T-cell (primary cell): ENCODE results near the gene FAM227B. TPM values are rescaled to one million over a fixed set of nuclear protein-coding genes. Genes with fewer than 3 reads are reported as not detected.

ENCODE experiments used
- ATAC-seq, 4 experiments: fragments of 200-7000 bp in 3 of 4; fragments of 150-1000 bp in 1 of 4; cut with Tn5 transposase; replicated peaks in 1 of 4; 1 replicate in 3 of 4; 2 replicates in 1 of 4; pipeline ENCODE4 v1.10.0; 2021; ENCODE audit warnings: moderate library complexity in 3 of 4, mild to moderate bottlenecking in 2 of 4, moderate number of reproducible peaks in 1 of 4
- CTCF ChIA-PET, 2 donors: fragments of 300-600 bp; sonication (Branson Sonifier 250); formaldehyde crosslinking; loops; one replicate each; lab custom pipeline; 2022; ENCODE audit warnings: antibody characterized with exemption in 2 of 2; lab: Charles Lee
- POLR2A ChIA-PET, 2 donors: fragments of 300-600 bp; sonication (Branson Sonifier 250); formaldehyde crosslinking; loops; one replicate each; lab custom pipeline; 2022; ENCODE audit warnings: antibody characterized with exemption in 2 of 2; lab: Charles Lee
- DNase-seq, 35 experiments: peaks; one replicate each; pipeline versions ENCODE4 v3.0.0 to v3.0.0-alpha.2; 2013 to 2023
- H3K27ac ChIP-seq: one replicate; pipeline ENCODE4 v1.5.1; 2013; ENCODE audit warnings: low read length
- H3K27me3 ChIP-seq, 2 experiments: replicated peaks in 1 of 2; 1 replicate in 1 of 2; 2 replicates in 1 of 2; pipeline versions ENCODE4 v1.6.1 to v1.7.0; 2013; ENCODE audit warnings: low read length in 1 of 2, mixed read lengths in 1 of 2; ENCODE audit not compliant: control insufficient read depth in 2 of 2, insufficient read depth in 2 of 2; ENCODE audit errors: extremely low read depth in 1 of 2
- H3K36me3 ChIP-seq, 2 donors: 1 replicate in 1 of 2; 2 replicates in 1 of 2; pipeline versions ENCODE4 v1.6.1 to v1.7.0; 2013; ENCODE audit warnings: low read length in 1 of 2; ENCODE audit not compliant: control insufficient read depth in 2 of 2, insufficient read depth in 1 of 2; ENCODE audit errors: extremely low read depth in 1 of 2
- H3K4me1 ChIP-seq, 2 experiments: 1 replicate in 1 of 2; 2 replicates in 1 of 2; pipeline versions ENCODE4 v1.6.1 to v1.7.0; 2013; ENCODE audit warnings: low read length in 2 of 2, mixed read lengths in 1 of 2; ENCODE audit not compliant: insufficient read depth in 2 of 2, control insufficient read depth in 1 of 2; ENCODE audit errors: extremely low read depth in 1 of 2
- H3K4me3 ChIP-seq, 2 donors: 1 replicate in 1 of 2; 2 replicates in 1 of 2; pipeline versions ENCODE4 v1.5.1 to v1.7.0; 2013; ENCODE audit warnings: mild to moderate bottlenecking in 2 of 2, low read length in 1 of 2, moderate library complexity in 1 of 2; ENCODE audit not compliant: control insufficient read depth in 1 of 2; ENCODE audit errors: extremely low read depth in 1 of 2
- H3K9me3 ChIP-seq: 2 replicates; pipeline ENCODE4 v1.7.0; 2013
- H3K27ac Mint-ChIP-seq, 2 donors: one replicate each; pipeline ENCODE4 v1.8.0; 2020 to 2021; ENCODE audit warnings: mild to moderate bottlenecking in 2 of 2, mixed read lengths in 2 of 2
- H3K27me3 Mint-ChIP-seq, 2 donors: one replicate each; pipeline ENCODE4 v1.8.0; 2021 to 2022; ENCODE audit warnings: mixed read lengths in 2 of 2
- H3K36me3 Mint-ChIP-seq: one replicate; pipeline ENCODE4 v1.8.0; 2021; ENCODE audit warnings: mixed read lengths
- H3K4me1 Mint-ChIP-seq, 3 donors: one replicate each; pipeline ENCODE4 v1.8.0; 2020 to 2022; ENCODE audit warnings: mixed read lengths in 3 of 3, mild to moderate bottlenecking in 1 of 3
- H3K4me3 Mint-ChIP-seq, 3 donors: one replicate each; pipeline ENCODE4 v1.8.0; 2020 to 2022; ENCODE audit warnings: mild to moderate bottlenecking in 3 of 3, mixed read lengths in 3 of 3, moderate library complexity in 3 of 3
- H3K9me3 Mint-ChIP-seq, 3 donors: one replicate each; pipeline ENCODE4 v1.8.0; 2020 to 2022; ENCODE audit warnings: mixed read lengths in 3 of 3
- WGBS: methylation state at CpG from one replicate; pipeline ENCODE4 v1.1.5; 2013; ENCODE audit warnings: missing lambda C conversion rate; ENCODE audit not compliant: insufficient coverage; 5-methylcytosine and 5-hydroxymethylcytosine counted together
- total RNA-seq, 35 experiments: library from RNA in 6 of 35; stranded (reverse) in 6 of 35; fragments of 120-200 nt in 1 of 35; gene quantifications; one replicate each; pipeline versions ENCODE4 v1.2.1 to v1.2.4 and lab custom pipeline; 2013 to 2026

The FAM227B gene
- total RNA-seq, 5 donors from 2014 or later (not counting 1 experiment from before 2014, with no cell fraction given) = 4.7 to 11.2 (median 8.0) TPM

GRCh38 chr15:49286649-49287404, 333.8 kb downstream of the FAM227B start:
- no peak overlapping the region for H3K4me3 ChIP-seq
- no peaks in the 10 kb centered on the region for H3K9me3 ChIP-seq
- Mint-ChIP-seq H3K27ac (peak overlapping the region; percentile 24 to 48), H3K9me3 (peaks cover 0 to 3% (median 0%) of the 10 kb centered on the region in 3 donors), H3K4me3 (no peak overlapping the region), H3K36me3 (peaks cover 86% of the 10 kb centered on the region), H3K4me1 (peaks cover 0 to 30% (median 25%) of the 10 kb centered on the region in 3 donors), H3K27me3 (no peaks in the 10 kb centered on the region)
- WGBS = no CpG with 5 or more reads among the region's 4 CpGs
- H3K27me3 ChIP-seq = no peaks in the 10 kb centered on the region
- peaks cover 0 to 43% of the 10 kb centered on the region in 2 donors for H3K36me3 ChIP-seq
- H3K27ac ChIP-seq = no peak overlapping the region
- ChIA-PET CTCF (no interaction called here), POLR2A (no interaction called here)
- H3K4me1 ChIP-seq = no peaks in the 10 kb centered on the region
- ATAC-seq (peak in 3 of 4 experiments; percentile 40 to 79 (median 66)), DNase-seq (no peak)

- Histone ChIP-seq H3K4me1 (no peaks in the 10 kb centered on the region), H3K4me3 (no peak overlapping the region), H3K27me3 (no peaks in the 10 kb centered on the region), H3K36me3 (peaks cover 0 to 43% of the 10 kb centered on the region in 2 donors), H3K27ac (no peak overlapping the region), H3K9me3 (no peaks in the 10 kb centered on the region)
- H3K27ac Mint-ChIP-seq = no peak overlapping the region
- H3K4me3 Mint-ChIP-seq = no peak overlapping the region
- ATAC-seq (no peak), DNase-seq (no peak)
- H3K27me3 Mint-ChIP-seq = no peaks in the 10 kb centered on the region
- peaks cover 0 to 9% (median 0%) of the 10 kb centered on the region in 3 donors for H3K9me3 Mint-ChIP-seq
- CTCF ChIA-PET = no interaction called here
- POLR2A ChIA-PET = no interaction called here
- WGBS = no CpG with 5 or more reads among the region's 1 CpG
- peaks cover 0 to 21% (median 21%) of the 10 kb centered on the region in 3 donors for H3K4me1 Mint-ChIP-seq
- peaks cover 79% of the 10 kb centered on the region for H3K36me3 Mint-ChIP-seq
These were observed 338.3 kb downstream of the FAM227B start for GRCh38 chr15:49282366-49282765.

GRCh38 chr15:49279521-49280456, 340.8 kb downstream of the FAM227B start:
- Mint-ChIP-seq H3K9me3 (peaks cover 0 to 9% (median 0%) of the 10 kb centered on the region in 3 donors), H3K36me3 (peaks cover 68% of the 10 kb centered on the region), H3K27me3 (no peaks in the 10 kb centered on the region), H3K4me3 (no peak overlapping the region), H3K27ac (no peak overlapping the region), H3K4me1 (peaks cover 0 to 6% (median 3%) of the 10 kb centered on the region in 3 donors)
- no peak overlapping the region for H3K4me3 ChIP-seq
- ChIA-PET CTCF (no interaction called here), POLR2A (no interaction called here)
- no peak overlapping the region for H3K27ac ChIP-seq
- H3K4me1 ChIP-seq = no peaks in the 10 kb centered on the region
- DNase-seq (no peak), ATAC-seq (no peak)
- peaks cover 0 to 29% of the 10 kb centered on the region in 2 donors for H3K36me3 ChIP-seq
- no peaks in the 10 kb centered on the region for H3K27me3 ChIP-seq
- no peaks in the 10 kb centered on the region for H3K9me3 ChIP-seq
- WGBS = 100% methylated on average over 3 of the region's 4 CpGs

- H3K4me1 ChIP-seq = no peaks in the 10 kb centered on the region
- CTCF ChIA-PET = no interaction called here
- no peaks in the 10 kb centered on the region for H3K27me3 ChIP-seq
- H3K9me3 ChIP-seq = no peaks in the 10 kb centered on the region
- Mint-ChIP-seq H3K4me3 (no peak overlapping the region), H3K4me1 (peaks cover 0 to 6% (median 3%) of the 10 kb centered on the region in 3 donors), H3K27me3 (no peaks in the 10 kb centered on the region), H3K9me3 (peaks cover 0 to 9% (median 0%) of the 10 kb centered on the region in 3 donors), H3K27ac (no peak overlapping the region), H3K36me3 (peaks cover 61% of the 10 kb centered on the region)
- H3K27ac ChIP-seq = no peak overlapping the region
- peaks cover 0 to 22% of the 10 kb centered on the region in 2 donors for H3K36me3 ChIP-seq
- no peak for ATAC-seq
- no peak overlapping the region for H3K4me3 ChIP-seq
- no peak for DNase-seq
- WGBS = no CpG with 5 or more reads among the region's 5 CpGs
- POLR2A ChIA-PET = no interaction called here
These were observed 341.9 kb downstream of the FAM227B start for GRCh38 chr15:49278751-49279150.

Other genes starting within 250 kb of the FAM227B start
- gene FGF7, start 197.6 kb downstream of the FAM227B start, total RNA-seq = under 1 TPM in 3 of 5 donors, not detected in 2; 0.19 to 0.46 (median 0.20) TPM
- 10 to 100 TPM; 15.0 to 22.7 (median 19.6) TPM for gene DTWD1, start 230 bp upstream of the FAM227B start, total RNA-seq